ENCODE results near the gene CCNK. TPM values are rescaled to one million over a fixed set of nuclear protein-coding genes. Genes with fewer than 3 reads are reported as not detected.
A peak's percentile ranks its signal among the peaks of the same experiment; 100 is the strongest.

The CCNK gene
- total and polyA plus RNA-seq, 2 of the 13 experiments (the other 11 are each of a cell fraction or from before 2014, with no cell fraction given) = 4.9 to 9.7 TPM

DNA sequence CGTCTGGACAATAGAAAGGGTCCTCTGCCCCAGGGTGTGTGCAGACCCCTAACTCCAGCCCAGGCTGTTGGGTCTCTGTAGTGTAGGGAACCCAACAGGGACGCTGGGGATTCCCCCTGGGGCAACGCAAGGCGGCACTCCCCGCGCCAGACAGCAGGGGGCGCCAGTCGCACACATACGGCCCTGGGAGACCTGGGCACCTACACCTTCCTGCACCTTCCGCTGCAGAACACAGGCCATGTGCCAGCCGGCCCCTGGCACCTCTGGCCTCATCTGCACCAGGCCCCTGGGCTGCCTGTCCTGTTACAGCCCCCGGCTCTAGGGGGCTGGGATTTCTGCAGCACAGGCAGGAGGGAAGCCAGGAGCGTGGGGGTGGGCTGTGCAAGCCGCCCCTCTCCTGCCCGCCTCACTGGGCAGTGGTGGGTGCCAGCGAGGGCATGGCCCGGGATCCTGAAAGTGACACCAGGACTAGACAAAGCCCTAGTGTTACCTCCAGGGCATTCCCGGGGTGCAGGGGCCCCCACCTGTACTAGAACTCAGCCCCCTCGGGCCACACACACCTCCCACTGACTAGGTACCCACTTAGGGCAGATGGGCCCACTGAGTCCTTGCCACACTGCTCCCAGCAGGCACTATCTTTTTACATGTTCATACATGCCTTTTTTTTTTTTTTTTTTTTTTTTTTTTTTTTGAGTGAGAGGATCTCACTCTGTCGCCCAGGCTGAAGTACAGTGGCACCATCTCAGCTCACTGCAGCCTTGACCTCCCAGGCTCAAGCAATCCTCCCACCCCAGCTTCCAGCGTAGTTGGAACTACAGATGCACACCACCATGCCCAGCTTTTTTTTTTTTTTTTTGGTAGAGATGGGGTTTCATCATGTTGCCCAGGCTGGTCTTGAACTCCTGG lies 37.5 kb downstream of the CCNK start (continued):
- TF ChIP-seq, protein P1, sequence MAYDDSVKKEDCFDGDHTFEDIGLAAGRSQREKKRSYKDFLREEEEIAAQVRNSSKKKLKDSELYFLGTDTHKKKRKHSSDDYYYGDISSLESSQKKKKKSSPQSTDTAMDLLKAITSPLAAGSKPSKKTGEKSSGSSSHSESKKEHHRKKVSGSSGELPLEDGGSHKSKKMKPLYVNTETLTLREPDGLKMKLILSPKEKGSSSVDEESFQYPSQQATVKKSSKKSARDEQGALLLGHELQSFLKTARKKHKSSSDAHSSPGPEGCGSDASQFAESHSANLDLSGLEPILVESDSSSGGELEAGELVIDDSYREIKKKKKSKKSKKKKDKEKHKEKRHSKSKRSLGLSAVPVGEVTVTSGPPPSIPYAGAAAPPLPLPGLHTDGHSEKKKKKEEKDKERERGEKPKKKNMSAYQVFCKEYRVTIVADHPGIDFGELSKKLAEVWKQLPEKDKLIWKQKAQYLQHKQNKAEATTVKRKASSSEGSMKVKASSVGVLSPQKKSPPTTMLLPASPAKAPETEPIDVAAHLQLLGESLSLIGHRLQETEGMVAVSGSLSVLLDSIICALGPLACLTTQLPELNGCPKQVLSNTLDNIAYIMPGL (CRISPR knock-in tag; IDR thresholded peaks at IDR 0.05; ENCODE audit: borderline replicate concordance in 1 of 2, low read depth in 1 of 2) = 0 out of 4 replicates have a peak, but pooled peaks of 1 of the 2 experiments have one; percentile 38
- TF ChIP-seq CEBPG (CRISPR knock-in tag; IDR thresholded peaks at IDR 0.05) (no peak), ZNF503 (CRISPR knock-in tag; IDR thresholded peaks at IDR 0.05) (no peak), ZNF274 (CRISPR knock-in tag; IDR thresholded peaks at IDR 0.05) (no peak), ZNF318 (CRISPR knock-in tag; IDR thresholded peaks at IDR 0.05) (no peak), ERF (CRISPR knock-in tag; IDR thresholded peaks at IDR 0.05) (0 out of 2 replicates have a peak, but pooled peaks have one; percentile 39), ZBTB21 (CRISPR knock-in tag; IDR thresholded peaks at IDR 0.05) (no peak), PPARG (CRISPR knock-in tag; conservative IDR thresholded peaks at IDR 0.05) (0 out of 2 replicates have a peak, but pooled peaks have one; percentile 23), ZNF891 (CRISPR knock-in tag; IDR thresholded peaks at IDR 0.05) (no peak), ZNF513 (CRISPR knock-in tag; conservative IDR thresholded peaks at IDR 0.05) (no peak), KLF6 (CRISPR knock-in tag; IDR thresholded peaks at IDR 0.05) (no peak), KDM2A (CRISPR knock-in tag; IDR thresholded peaks at IDR 0.05; ENCODE audit: borderline replicate concordance, low read depth) (peak; percentile 61; the same call in 1 of the 2 replicates)
- TF ChIP-seq, protein P2, sequence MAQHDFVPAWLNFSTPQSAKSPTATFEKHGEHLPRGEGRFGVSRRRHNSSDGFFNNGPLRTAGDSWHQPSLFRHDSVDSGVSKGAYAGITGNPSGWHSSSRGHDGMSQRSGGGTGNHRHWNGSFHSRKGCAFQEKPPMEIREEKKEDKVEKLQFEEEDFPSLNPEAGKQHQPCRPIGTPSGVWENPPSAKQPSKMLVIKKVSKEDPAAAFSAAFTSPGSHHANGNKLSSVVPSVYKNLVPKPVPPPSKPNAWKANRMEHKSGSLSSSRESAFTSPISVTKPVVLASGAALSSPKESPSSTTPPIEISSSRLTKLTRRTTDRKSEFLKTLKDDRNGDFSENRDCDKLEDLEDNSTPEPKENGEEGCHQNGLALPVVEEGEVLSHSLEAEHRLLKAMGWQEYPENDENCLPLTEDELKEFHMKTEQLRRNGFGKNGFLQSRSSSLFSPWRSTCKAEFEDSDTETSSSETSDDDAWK (CRISPR knock-in tag; IDR thresholded peaks at IDR 0.05) = no peak

All from HepG2 (cell line).